Right lobe of liver (tissue), 4 donors: ENCODE results near the gene ITGA3.

Source experiments
- POLR2A ChIP-seq: fragments of 450-650 bp; IDR thresholded peaks from one replicate; pipeline ENCODE4 v1.6.1; 2017; ENCODE audit warnings: antibody characterized with exemption, mild to moderate bottlenecking
- TF ChIP-seq, protein P1 (sequence below), 4 donors: fragments of 200-600 bp in 3 of 4; fragments of 450-650 bp in 1 of 4; IDR thresholded peaks; one replicate each; pipeline versions ENCODE4 v1.5.1 to v1.8.0; 2016 to 2022; ENCODE audit warnings: antibody characterized with exemption in 4 of 4, mild to moderate bottlenecking in 2 of 4
- donor health status: DM: no; HTN: no; CAD: no.
- donor health status: DM: no; HTN: no; CAD: no.
- donor health status: DM: no; HTN: yes; CAD: no.

DNA sequence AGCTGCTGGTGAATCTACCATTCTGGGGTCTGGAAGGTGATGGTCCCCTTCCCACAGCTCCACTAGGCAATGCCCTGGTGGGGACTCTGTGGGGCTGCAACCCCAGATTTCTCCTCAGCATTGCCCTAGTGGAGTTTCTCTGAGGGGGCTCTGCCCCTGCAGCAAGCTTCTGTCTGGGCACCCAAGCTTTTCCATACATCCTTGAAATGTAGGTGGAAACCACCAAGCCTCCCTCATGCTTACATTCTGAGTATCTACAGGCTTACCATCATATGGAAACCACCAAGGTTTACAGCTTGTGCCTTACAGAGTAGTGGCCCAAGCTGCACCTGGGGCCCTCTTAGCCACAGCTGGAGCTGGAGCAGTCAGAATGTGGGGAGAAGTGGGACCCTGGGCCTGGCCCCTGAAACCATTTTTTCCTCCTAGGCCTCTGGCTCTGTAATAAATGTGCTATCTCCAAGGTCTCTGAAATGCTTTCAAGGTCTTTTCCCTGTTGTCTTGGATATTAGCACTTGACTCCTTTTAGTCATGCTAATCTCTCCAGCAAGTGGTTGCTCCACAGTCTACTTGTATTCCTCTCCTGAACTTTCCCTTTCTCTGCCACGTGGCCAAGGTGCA is 41.3 kb upstream of the ITGA3 start:
- TF ChIP-seq, protein P1, sequence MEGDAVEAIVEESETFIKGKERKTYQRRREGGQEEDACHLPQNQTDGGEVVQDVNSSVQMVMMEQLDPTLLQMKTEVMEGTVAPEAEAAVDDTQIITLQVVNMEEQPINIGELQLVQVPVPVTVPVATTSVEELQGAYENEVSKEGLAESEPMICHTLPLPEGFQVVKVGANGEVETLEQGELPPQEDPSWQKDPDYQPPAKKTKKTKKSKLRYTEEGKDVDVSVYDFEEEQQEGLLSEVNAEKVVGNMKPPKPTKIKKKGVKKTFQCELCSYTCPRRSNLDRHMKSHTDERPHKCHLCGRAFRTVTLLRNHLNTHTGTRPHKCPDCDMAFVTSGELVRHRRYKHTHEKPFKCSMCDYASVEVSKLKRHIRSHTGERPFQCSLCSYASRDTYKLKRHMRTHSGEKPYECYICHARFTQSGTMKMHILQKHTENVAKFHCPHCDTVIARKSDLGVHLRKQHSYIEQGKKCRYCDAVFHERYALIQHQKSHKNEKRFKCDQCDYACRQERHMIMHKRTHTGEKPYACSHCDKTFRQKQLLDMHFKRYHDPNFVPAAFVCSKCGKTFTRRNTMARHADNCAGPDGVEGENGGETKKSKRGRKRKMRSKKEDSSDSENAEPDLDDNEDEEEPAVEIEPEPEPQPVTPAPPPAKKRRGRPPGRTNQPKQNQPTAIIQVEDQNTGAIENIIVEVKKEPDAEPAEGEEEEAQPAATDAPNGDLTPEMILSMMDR (IDR thresholded peaks at IDR 0.05) = no peak
- TF ChIP-seq POLR2A = no peak
